Upper lobe of left lung (tissue), 6 donors: ENCODE measurements around the gene FLT3LG. TPM values are rescaled to one million over a fixed set of nuclear protein-coding genes. Genes with fewer than 3 reads are reported as not detected.

ENCODE experiments used
- ATAC-seq, 2 donors: fragments of 200-7000 bp; cut with Tn5 transposase; one replicate each; pipeline ENCODE4 v1.9.1; 2022; ENCODE audit warnings: mild to moderate bottlenecking in 2 of 2, moderate library complexity in 2 of 2; ENCODE audit not compliant: low FRiP score in 2 of 2
- DNase-seq, 2 donors: peaks; one replicate each; pipeline ENCODE4 v3.0.0-alpha.2; 2019 to 2020
- H3K27ac ChIP-seq, 4 donors: fragments of 200-600 bp; sonication (generic); one replicate each; pipeline ENCODE4 v1.5.1; 2016 to 2019
- H3K27me3 ChIP-seq, 4 donors: fragments of 200-600 bp; sonication (generic); one replicate each; pipeline ENCODE4 v1.5.1; 2017 to 2019
- H3K36me3 ChIP-seq, 4 donors: fragments of 200-600 bp; sonication (generic); one replicate each; pipeline ENCODE4 v1.5.1; 2016 to 2019
- H3K4me1 ChIP-seq, 4 donors: fragments of 200-600 bp; sonication (generic); one replicate each; pipeline ENCODE4 v1.5.1; 2018 to 2019
- H3K4me3 ChIP-seq, 4 donors: fragments of 200-600 bp; sonication (generic); one replicate each; pipeline ENCODE4 v1.5.1; 2017 to 2019; ENCODE audit warnings: mild to moderate bottlenecking in 2 of 4, moderate library complexity in 1 of 4
- H3K9me3 ChIP-seq, 4 donors: fragments of 200-600 bp; sonication (generic); one replicate each; pipeline ENCODE4 v1.5.1; 2018 to 2019
- EP300 ChIP-seq, 4 donors: sonication (generic); formaldehyde crosslinking; IDR thresholded peaks; one replicate each; pipeline ENCODE4 v1.5.1; 2017; ENCODE audit warnings: antibody characterized with exemption in 4 of 4, control low read depth in 2 of 4
- POLR2A ChIP-seq, 4 donors: fragments of 450-650 bp; IDR thresholded peaks; one replicate each; pipeline ENCODE4 v1.5.1; 2016 to 2017; ENCODE audit warnings: antibody characterized with exemption in 4 of 4, mild to moderate bottlenecking in 2 of 4
- POLR2AphosphoS5 ChIP-seq, 2 donors: sonication (generic); formaldehyde crosslinking; IDR thresholded peaks; one replicate each; pipeline ENCODE4 v1.5.1; 2017; ENCODE audit warnings: antibody characterized with exemption in 2 of 2
- WGBS, 2 donors: methylation state at CpG; one replicate each; pipeline ENCODE4 v1.1.5; 2017 to 2018; 5-methylcytosine and 5-hydroxymethylcytosine counted together
- total RNA-seq, 6 donors: library from RNA; depleted of rRNA in 4 of 6; stranded (reverse); fragments of >200 nt in 4 of 6; gene quantifications; one replicate each; pipeline versions ENCODE4 v1.1.0 to v1.2.1, GENCODE V29; 2016 to 2021
- TF ChIP-seq, protein P1 (sequence below), 6 experiments: fragments of 450-650 bp in 4 of 6; fragments of 200-600 bp in 2 of 6; sonication (generic) in 2 of 6; IDR thresholded peaks; one replicate each; pipeline ENCODE4 v1.5.1; 2016 to 2019; ENCODE audit warnings: antibody characterized with exemption in 6 of 6
- donor health status: DM: no; HTN: no; CAD: no; lungs with moderate emphysema.
- donor health status: DM: no; HTN: yes; CAD: no; lungs with severe emphysema.

The FLT3LG gene
- total RNA-seq, 6 donors from 2014 or later: 4.3 to 19.9 (median 9.9) TPM

DNA sequence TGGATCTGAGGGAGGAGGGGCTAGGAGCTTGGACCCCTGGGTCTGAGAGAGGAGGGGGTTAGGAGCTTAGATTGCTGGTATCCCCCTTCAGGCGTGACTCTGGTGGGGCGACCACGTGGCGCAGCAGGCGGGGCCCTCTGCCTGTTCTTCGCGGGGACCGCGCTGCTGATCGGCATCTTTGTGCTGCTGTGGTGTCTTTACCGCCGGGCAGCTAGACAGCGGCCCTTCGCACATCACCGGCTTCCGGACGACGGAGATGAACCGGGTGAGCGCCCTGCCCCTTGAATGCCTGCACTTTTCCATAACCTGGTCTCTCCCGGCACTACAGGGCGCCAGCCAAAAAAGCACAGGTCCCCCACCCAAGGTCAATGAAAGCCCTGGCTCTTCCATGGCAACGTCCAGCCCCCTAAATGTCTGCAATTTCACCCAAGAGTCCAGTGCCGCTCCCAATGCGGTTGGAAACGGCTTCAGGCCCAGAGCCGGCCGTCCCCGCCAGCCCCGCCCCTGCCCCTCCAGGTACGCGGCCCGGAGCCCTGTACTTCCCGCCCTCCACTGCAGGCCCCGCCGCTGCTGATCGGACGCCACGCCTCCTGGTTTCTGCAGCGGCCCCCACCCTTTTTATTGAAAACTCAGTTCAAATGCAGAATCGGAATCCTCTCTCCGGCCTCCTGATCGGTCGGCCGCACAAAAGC is 46.0 kb upstream of the FLT3LG start:
- no peak for TF ChIP-seq POLR2A (IDR thresholded peaks at IDR 0.05)
- H3K4me3 ChIP-seq: peak overlapping the region in 2 of 4 donors; percentile 1 to 10
- ATAC-seq (no peak), DNase-seq (peak in 1 of 2 donors; percentile 87)
- H3K9me3 ChIP-seq: no peaks in the 10 kb centered on the region
- H3K36me3 ChIP-seq: no peaks in the 10 kb centered on the region
- WGBS, 2 donors: 4 to 5% methylated on average over 26 to 40 of the region's 45 CpGs
- H3K4me1 ChIP-seq: peaks cover 13 to 33% (median 20%) of the 10 kb centered on the region in 4 donors
- peaks cover 0 to 82% (median 51%) of the 10 kb centered on the region in 4 donors for H3K27me3 ChIP-seq
- no peak overlapping the region for H3K27ac ChIP-seq

DNA sequence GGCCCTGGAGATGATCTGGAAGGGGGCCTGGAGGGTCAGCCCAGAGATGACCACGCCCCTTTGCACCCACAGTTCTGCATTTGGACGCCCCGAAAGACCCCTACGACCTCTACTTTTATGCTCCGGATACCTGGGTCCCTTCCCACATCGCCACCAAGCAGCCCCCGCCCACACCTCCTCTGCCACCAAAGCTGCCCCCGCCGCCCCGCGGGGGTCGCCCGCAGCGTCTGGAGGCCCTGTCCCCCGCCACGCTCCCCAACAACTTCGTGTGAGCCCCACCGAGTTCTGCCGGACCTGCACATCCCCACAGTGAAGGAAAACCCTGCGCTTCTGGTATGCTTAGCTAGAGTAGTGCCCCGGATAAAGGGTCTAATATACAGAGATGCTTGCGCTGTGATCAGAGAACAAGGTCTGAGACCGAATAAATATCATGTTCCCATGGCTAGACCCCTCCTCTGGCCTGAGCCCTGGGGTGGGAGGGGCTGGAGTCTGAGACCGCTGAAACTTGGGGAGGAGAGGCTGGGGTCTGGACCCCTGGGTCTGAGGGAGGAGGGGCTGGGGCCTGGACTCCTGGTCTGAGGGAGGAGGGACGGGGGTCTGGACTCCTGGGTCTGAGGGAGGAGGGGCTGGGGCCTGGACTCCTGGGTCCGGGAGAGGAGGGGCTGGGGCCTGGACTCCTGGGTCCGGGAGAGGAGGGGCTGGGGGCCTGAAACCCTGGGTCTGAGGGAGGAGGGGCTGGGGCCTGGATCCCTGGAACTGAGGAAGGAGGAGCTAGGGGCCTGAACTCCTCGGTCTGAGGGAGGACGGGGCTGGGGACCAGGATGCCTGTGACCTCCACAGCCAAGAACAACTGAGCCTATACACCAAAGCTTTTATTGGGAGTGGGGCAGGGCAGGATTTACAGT is 45.2 kb upstream of the FLT3LG start:
- ATAC-seq: no peak

DNA sequence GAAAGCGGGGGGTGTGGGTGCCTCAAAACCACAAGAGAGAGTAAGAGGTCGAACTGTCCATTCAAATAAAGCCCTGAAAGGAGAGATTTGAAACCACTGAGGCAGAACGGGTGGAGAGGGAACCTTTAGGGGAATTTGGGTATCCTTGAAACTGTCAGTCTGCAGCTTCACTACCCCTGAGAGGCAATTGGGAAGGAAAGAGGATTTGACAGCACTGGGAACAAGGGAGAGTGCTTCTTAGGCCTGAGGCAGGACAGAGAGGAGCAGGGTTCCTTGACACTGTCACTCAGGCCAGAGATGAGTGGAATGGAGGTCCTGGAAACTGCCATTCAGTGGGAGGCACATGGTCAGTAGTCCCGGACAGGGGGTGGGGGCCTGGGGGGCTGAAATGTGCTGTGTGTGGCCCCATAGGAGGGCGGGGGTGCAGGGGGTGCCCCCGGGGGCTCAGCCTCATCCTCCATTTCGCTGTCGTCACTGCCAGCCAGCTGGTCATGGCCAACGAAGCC is 43.8 kb upstream of the FLT3LG start:
- no peak overlapping the region for H3K27ac ChIP-seq
- peaks cover 6 to 25% (median 16%) of the 10 kb centered on the region in 4 donors for H3K4me1 ChIP-seq
- peaks cover 0 to 84% (median 51%) of the 10 kb centered on the region in 4 donors for H3K27me3 ChIP-seq
- TF ChIP-seq POLR2A (IDR thresholded peaks at IDR 0.05): no peak
- TF ChIP-seq POLR2AphosphoS5 (IDR thresholded peaks at IDR 0.05): no peak
- no peak for TF ChIP-seq EP300 (IDR thresholded peaks at IDR 0.05)
- TF ChIP-seq, protein P1, sequence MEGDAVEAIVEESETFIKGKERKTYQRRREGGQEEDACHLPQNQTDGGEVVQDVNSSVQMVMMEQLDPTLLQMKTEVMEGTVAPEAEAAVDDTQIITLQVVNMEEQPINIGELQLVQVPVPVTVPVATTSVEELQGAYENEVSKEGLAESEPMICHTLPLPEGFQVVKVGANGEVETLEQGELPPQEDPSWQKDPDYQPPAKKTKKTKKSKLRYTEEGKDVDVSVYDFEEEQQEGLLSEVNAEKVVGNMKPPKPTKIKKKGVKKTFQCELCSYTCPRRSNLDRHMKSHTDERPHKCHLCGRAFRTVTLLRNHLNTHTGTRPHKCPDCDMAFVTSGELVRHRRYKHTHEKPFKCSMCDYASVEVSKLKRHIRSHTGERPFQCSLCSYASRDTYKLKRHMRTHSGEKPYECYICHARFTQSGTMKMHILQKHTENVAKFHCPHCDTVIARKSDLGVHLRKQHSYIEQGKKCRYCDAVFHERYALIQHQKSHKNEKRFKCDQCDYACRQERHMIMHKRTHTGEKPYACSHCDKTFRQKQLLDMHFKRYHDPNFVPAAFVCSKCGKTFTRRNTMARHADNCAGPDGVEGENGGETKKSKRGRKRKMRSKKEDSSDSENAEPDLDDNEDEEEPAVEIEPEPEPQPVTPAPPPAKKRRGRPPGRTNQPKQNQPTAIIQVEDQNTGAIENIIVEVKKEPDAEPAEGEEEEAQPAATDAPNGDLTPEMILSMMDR (IDR thresholded peaks at IDR 0.05): no peak
- H3K36me3 ChIP-seq: no peaks in the 10 kb centered on the region
- DNase-seq (no peak), ATAC-seq (no peak)
- no peak overlapping the region for H3K4me3 ChIP-seq
- H3K9me3 ChIP-seq: no peaks in the 10 kb centered on the region
- WGBS, 2 donors: 67 to 68% methylated on average over 4 to 9 of the region's 9 CpGs

More for the DNA sequence above, 45.2 kb upstream of the FLT3LG start:
- Histone ChIP-seq H3K36me3 (no peaks in the 10 kb centered on the region), H3K9me3 (no peaks in the 10 kb centered on the region), H3K4me1 (peaks cover 6 to 29% (median 16%) of the 10 kb centered on the region in 4 donors), H3K4me3 (peak overlapping the region in 2 of 4 donors; percentile 1 to 10), H3K27ac (no peak overlapping the region), H3K27me3 (peaks cover 0 to 82% (median 49%) of the 10 kb centered on the region in 4 donors)
- DNase-seq: no peak
- 12 to 19% methylated on average over 24 to 28 of the region's 29 CpGs for WGBS, 2 donors
- TF ChIP-seq EP300 (IDR thresholded peaks at IDR 0.05) (no peak), POLR2A (IDR thresholded peaks at IDR 0.05) (no peak), POLR2AphosphoS5 (IDR thresholded peaks at IDR 0.05) (no peak)
- TF ChIP-seq, protein P1 (IDR thresholded peaks at IDR 0.05): no peak

DNA sequence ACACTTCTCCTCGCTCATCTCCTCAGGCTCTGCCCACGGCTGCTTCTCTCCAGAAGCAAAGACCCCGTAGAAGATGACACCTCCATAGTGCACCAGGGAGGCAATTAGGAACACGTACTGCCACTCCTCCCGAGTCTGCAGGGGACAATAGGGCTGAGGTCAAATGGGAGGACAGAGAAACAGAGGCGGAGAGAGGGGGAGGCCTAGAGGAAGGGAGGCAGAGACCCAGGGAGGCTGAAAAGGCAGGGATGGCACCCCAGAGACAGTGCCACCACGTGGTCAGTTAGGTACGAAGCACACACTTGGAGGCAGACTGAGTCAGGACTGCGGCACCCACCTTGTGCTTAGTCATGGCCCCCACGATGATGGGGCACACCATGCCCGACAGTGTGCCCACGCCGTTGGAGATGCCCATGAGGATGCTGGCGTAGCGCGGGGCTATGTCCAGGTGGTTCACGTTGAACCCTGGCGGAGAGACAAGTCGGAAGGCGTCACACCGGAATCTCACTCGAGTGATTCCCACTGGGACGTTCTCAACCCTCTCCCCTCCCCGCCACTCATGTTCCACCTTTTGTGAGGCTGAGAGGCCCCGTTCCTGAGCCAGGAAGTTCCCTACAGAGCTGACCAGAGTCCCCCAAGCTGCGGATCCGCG is 43.2 kb upstream of the FLT3LG start:
- WGBS, 2 donors: 49 to 71% methylated on average over 10 to 23 of the region's 28 CpGs
- H3K27ac ChIP-seq: no peak overlapping the region
- H3K27me3 ChIP-seq: peaks cover 0 to 79% (median 48%) of the 10 kb centered on the region in 4 donors
- peaks cover 6 to 25% (median 16%) of the 10 kb centered on the region in 4 donors for H3K4me1 ChIP-seq
- DNase-seq: no peak
- no peaks in the 10 kb centered on the region for H3K36me3 ChIP-seq
- peak in 1 of 2 donors; percentile 13 for ATAC-seq
- no peaks in the 10 kb centered on the region for H3K9me3 ChIP-seq
- TF ChIP-seq, protein P1 (IDR thresholded peaks at IDR 0.05): peak in 1 of 6 experiments; percentile 18
- no peak for TF ChIP-seq POLR2A (IDR thresholded peaks at IDR 0.05)
- no peak overlapping the region for H3K4me3 ChIP-seq
